Stimulated activated CD4-positive, alpha-beta T cell treated with anti-CD3 and anti-CD28 coated beads, Interleukin-4, amount 100 ng/mL, for 1 hour (primary cell): ENCODE measurements around the gene RAX.

Experiments used
- DNase-seq: peaks from one replicate; pipeline ENCODE4 v3.0.0-alpha.2; 2020

The RAX gene

DNA sequence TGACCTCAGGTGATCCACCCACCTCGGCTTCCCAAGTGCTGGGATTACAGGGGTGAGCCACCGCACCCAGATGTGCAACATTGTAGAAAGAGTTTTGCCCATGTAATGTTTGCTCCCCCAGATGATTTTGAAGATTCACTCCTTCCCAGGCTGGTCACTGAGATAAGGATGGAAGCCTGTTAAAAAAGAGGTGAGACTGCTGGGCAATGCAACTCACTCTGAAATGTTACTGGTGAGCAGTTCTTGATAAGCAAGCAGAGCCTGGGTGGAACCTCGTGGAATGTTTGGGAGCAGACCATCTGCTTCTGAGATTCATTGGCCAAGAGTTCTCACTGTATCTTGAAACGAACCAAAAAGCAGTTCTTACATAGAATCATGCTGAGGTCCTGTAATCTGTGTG lies 33.6 kb downstream of the RAX start:
- DNase-seq: no peak

GRCh38 chr18:59238385-59238784 lies 34.9 kb downstream of the RAX start:
- no peak for DNase-seq

DNA sequence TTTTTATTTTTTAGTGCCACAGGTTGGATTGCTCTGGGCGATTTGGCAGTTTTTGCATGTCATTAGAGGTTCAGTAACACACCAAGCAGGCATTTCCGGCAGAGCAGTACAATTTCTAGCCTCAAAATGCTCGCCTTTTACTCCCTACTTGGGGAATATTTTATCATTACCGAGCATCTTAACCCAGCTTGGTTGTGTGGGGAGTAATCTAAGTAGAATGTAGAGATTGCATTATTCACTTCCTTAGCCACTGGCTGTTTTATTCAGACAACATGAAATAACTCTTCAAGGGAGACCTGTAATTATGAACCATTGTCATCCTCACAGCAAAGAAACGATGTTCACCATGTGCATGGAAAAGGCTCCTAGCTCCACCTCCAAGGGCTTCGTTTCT lies 40.2 kb downstream of the RAX start:
- no peak for DNase-seq

DNA sequence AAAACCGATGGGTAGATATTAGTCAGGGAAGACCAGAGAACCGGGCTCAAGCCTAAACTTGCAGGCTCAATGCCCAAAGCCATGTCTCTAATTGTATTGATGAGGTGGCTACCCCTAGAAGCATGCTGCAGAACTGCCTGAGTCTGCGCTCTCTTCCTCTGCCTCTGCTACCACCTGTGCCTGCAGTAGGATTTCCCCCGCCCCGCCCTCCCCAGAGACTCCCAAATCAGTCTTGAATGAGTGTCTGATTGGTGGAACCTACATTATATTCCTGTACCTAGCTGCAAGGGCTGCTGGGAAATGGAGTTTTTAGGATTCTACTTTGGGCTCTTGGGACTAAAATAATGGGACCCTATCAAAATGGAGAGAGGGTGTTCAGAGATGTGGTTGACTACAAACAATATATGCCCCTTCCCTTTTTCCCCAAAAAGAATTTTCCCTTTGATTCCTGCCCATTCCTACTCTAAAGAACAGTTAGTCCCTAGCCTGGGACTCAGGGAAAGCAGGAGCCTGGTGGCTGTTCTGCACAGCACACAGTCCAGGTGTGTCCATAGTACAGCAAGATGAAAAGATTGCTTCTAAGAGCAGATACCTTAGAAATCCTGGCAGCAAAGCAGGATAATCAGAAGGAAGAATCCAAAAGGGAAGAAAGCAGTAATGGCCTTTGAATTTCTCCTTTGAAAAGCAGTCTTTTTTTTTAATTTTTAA lies 40.8 kb downstream of the RAX start:
- DNase-seq: no peak

GRCh38 chr18:59231877-59232276 lies 41.4 kb downstream of the RAX start:
- no peak for DNase-seq

DNA sequence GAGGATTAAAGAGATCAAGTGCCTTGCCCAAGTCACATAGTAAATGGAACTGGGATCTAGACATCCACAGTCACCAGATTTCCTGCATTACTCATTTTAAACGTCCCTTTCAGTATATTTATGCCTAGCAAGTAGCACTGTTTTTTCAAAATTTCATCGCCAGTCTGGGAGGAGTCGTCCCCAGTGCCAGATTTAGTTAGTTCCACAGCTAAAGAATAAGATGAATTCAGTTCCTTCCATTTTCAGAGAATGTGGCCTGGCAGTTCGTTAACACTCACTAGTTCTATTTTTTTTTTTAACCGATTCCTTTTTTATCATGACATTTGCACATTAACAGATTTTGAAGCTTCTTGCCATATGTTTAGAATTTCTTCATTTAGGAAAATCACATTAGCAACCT lies 42.1 kb downstream of the RAX start:
- DNase-seq: no peak

- no peak for DNase-seq
These were observed 43.4 kb downstream of the RAX start for GRCh38 chr18:59229701-59230443.

GRCh38 chr18:59229191-59229590 lies 44.1 kb downstream of the RAX start:
- no peak for DNase-seq

- no peak for DNase-seq
These were observed 44.9 kb downstream of the RAX start for GRCh38 chr18:59228351-59228750.

DNA sequence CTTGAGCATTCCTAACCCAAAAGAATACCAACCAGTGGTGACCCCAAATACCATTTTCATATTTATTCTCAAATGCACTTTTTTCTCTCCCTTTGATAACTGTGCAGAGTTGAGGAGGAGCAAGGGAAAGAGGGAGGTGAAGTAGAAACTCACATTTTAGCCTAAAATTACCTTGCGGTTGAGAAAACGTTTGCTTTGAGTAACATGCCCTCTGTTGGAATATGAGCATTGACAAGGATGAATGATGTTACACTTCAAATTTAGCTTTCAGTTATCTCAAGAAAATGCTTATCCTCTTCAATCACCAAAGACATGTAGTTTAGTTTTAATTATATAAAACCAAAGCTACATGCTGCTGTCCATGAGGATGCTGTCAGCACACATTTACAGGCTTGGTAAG lies 50.9 kb downstream of the RAX start:
- DNase-seq: no peak

DNA sequence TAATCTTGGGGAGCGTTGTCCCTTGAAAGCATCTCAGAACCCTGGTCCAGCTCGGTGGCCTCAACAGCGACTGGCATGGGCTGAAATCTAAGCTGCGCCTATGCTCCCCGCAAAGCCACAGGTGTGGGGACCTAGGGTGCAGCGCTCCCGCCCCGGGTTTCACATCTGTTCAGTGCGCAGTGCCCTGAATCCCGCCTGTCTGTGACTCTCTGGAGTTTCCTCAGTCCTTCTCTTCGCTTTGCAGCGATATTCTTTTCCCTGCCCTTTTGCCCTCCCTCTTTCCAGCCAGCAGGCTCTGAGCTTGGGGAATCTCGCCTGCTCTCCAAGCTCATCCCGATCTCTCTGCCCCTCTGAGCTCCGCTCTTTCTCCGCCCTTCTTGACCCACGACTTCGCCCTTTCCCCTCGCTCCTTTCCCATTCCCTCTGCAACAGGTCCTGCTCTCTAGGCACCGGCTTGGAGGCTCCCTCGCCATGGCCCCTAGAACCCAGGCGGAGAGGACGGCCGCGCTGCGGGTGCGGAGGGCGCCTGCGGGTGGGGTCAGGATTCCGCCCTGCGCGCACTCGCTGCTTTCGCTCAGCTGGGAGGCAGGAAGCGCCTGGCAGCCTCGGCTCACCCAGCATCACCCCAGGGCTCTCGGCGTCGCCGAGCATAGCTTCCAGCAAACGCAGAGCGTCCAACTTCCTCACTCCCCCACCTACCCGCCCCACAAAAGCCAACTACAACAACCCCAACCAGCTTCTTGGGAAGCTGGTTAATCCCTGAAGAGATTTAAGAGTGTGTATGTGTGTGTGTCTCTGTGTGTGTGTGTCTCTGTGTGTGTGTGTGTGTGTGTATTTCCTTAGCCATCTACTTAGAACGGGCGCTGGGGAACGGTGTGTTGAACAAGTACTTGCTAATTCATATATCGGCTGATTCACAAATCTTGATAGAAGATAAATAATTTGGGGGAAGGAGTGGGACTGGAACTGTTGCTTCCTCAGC lies 52.2 kb downstream of the RAX start:
- no peak for DNase-seq

DNA sequence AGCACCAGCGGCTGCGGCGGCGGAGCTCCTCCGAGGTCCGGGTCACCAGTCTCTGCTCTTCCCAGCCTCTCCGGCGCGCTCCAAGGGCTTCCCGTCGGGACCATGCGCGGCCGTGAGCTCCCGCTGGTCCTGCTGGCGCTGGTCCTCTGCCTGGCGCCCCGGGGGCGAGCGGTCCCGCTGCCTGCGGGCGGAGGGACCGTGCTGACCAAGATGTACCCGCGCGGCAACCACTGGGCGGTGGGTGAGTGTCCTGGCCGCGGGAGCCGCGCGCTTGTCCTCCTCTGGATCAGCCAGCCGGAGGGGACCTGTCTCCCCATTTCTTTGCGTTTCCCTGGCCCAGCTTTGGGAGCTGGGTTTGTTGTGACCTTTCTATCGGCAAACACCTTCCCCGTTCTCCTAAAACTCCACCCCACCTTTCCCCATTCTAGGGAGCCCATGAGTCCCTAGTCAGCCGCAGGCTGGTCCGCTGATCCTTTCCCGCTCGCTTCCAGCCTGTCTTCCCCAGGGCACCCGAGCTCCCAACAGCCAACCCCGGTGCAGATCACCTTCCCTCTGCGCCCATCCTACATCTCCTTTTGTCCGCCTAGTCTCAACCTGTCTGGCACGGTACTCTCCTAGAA lies 53.0 kb downstream of the RAX start:
- no peak for DNase-seq

DNA sequence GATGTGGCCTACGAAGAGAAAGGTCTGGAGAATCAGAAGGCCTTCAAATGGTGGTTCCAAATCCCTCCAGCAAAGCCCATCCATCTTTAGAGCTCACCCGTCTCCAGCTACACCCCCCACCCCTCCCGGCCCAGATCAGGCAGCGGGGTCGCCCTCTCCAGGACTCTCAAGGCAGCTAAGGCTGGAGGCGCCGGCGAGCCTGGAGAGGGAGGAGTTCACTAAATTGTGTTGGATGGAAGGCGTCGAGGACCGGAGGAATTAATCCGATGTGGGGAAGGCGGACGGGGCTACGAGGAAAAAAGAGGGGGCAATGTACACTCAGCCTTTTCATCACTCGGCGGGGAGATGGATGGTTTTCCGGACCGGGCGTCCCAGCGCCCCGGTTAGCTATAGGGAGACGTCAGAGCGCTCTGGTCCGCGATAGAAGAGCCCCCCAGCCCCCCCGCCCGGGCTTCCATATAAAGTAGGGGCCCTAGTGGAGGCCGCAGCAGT lies 53.5 kb downstream of the RAX start, which contains the start of gene GRP:
Gene GRP (plus strand): TSS at position 487 of the 492 bp plus-strand sequence. CDS start 108 bp downstream, outside the sequence.
- DNase-seq: no peak

DNA sequence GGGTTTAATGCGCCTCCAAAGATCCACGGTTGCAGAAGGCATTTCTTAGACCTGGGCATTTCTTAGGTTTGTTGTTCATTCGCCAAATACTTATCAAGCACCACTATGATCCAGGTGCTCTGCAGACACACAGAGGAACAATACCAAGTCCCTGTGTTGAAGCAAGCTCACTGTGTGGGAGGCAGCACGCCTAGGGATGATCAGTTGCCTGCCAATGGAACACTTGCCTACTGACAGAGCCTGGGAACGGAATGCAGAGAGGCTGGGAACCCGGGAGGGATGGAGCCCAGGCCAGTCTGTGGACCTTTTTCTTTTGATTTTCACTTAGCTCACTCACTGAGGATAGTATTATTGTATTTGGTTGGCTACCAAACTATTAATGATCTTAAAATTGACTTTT lies 55.2 kb downstream of the RAX start:
- DNase-seq: no peak
